HG03139 (cell line): ENCODE data around the gene KRT6C.
"Not testable (repeated sequence)": the region's sequence is repeated elsewhere in the genome, so short reads cannot be mapped to it uniquely, and the experiment has no call there.

Experiments used
- ATAC-seq: cut with Tn5 transposase; IDR thresholded peaks from one replicate; pipeline ENCODE4 v1.9.1; 2021; ENCODE audit not compliant: unreplicated experiment

The KRT6C gene

GRCh38 chr12:52500574-52500973 lies 27.0 kb upstream of the KRT6C start:
- not testable (repeated sequence) for ATAC-seq

GRCh38 chr12:52499806-52500560 lies 26.4 kb upstream of the KRT6C start:
- ATAC-seq, result no peak

DNA sequence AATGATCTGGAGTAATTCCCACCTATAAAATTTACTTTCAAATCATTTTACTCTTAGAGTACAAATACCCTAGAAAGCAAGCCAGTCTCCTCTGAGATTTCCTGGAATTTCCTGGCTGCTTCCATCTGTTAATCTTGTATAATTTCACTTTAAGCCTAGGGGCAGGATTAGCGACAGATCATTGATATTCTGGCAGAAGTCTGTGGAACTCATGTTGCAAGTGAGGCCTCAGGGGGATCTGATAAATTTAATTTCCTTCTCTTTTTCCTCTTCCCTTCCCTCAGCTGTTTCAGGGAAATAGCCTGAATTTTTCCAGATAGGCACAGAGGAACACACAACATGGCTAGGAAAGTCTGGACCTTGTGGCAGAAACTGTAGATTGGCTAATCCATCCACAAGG lies 25.3 kb upstream of the KRT6C start:
- no peak for ATAC-seq

GRCh38 chr12:52497975-52498374 lies 24.4 kb upstream of the KRT6C start:
- ATAC-seq, result no peak

DNA sequence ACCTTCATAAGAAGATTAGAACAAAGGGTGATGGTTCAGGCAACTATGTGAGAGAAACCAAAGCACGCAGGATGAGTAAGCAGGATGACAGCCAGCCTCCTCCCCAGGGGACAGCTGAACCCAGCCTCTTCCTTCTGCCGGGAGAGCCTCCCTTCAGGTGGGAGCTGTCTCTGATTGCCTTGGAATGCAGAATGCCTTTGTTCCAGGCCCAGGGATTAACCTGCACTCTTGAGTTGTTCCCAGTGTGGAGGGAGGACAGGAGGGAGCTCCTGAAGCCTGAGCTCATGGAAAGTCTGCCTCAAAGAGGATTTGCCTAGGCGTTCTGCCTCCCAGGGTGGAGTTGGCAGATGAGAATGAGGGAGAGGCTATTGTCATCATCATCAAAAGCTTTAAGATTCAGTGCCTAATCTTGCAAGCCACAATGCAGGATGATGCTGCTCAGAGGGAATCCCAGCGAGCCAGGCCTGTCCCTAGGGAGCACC lies 23.0 kb upstream of the KRT6C start:
- no peak for ATAC-seq

GRCh38 chr12:52496054-52496453 lies 22.4 kb upstream of the KRT6C start:
- ATAC-seq, result no peak

- no peak for ATAC-seq
Observed at GRCh38 chr12:52495389-52495788, 21.8 kb upstream of the KRT6C start.

GRCh38 chr12:52494518-52494917 lies 20.9 kb upstream of the KRT6C start:
- no peak for ATAC-seq

DNA sequence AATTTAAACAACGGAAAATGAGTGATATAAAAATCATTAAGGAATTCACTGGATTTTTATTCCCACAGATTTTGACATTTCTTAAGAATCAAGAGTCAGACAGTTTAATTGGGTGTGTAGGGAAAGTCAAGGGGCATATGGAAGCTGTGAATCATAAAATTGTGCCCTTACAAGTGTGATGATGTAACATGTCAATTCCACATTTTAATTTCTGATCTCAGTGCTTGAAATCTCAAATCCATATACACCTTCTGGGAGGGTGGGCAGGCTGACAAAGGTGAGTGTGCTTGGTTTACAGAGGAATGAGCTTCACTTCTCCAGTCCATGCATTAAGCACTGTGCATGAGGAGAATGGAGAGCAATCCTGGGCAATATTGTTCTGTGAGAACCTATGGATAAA lies 20.5 kb upstream of the KRT6C start:
- no peak for ATAC-seq

- ATAC-seq, result no peak
Observed at GRCh38 chr12:52493172-52493571, 19.6 kb upstream of the KRT6C start, which contains the start of gene KRT6A. Gene KRT6A, minus strand, starts transcription at chr12:52493257. Its CDS starts 69 bp downstream, at chr12:52493188.

DNA sequence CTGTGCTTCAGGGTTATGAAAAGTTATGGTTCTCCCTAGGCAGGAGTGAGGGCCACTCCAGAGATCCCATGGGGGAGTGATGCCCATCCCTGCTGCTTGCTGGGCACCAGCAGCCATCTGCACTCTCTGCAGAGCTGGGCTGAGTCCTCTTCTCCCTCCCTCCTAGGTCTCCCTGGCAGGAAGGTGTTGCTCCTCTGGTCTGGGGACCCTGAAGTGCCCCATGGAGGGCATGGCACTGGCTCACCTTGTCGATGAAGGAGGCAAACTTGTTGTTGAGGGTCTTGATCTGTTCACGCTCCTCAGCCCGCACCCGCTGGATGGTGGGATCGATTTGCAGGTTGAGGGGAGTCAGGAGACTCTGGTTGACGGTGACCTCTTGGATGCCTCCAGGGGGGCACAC lies 18.8 kb upstream of the KRT6C start:
- ATAC-seq, result not testable (repeated sequence)

DNA sequence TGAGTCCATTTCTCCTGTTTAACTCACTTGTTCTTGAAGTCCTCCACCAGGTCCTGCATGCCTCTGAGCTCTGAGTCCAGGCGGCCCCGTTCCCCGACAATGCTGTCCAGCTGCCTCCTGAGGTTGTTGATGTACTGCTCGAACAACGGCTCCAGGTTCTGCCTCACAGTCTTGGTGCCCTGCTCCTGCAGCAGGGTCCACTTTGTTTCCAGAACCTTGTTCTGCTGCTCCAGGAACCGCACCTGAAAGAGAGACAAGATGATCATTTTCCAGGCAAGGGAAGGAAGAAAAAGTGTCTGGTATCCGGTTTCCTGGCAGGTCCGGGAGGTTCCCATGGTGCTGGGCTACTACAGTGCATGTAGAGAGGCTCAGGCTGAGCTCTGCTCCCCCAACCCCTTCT lies 17.9 kb upstream of the KRT6C start:
- ATAC-seq, result not testable (repeated sequence)

GRCh38 chr12:52488736-52489135 lies 15.1 kb upstream of the KRT6C start:
- ATAC-seq, result no peak

DNA sequence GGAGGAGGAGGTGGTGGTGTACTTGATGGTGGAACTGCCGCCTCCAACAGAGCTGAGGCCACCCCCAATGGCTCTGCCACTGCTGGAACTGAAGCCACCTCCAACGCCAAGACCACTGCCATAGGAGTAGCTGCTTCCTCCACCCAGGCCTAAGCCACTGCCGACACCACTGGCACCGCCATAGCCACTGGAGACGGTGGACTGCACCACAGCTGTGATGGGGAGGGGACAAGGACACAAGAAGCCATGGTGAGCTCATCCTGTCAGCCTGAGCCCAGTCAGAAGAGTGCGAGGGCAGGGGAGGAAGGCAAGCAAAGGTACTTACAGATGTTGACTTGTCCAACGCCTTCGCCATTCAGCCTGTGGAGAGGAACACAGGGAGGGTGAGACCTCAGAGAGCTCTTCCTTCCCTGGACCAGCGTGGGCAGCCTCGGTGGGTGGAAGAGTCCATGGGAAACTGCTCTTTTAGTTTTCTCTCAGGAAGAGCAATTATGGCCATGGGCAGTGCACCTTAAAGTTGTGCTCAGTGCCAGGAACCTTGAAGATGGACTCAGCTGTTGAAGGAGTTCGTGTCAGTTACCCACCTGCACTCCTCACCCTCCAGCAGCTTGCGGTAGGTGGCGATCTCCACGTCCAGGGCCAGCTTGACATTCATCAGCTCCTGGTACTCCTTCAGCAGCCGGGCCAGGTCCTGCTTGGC lies 14.3 kb upstream of the KRT6C start:
- not testable (repeated sequence) for ATAC-seq

DNA sequence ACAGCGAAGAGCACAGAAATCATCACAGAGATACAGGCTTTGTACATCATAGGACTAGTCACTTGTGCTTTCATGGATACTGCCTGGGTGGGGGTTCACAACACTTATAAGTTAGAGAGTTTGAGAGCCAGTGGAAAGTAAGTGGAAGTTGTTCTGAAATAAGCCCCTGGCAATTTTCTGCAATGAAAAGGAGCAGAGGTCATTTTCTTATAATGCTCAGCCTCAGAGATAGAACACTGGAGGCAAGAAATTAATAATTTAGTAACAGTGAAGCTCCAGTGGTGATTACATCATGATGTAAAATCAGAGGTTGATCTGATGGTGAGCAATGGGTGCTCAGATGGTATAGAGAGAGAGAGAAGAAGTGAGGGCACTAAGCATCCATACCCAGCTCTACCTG lies 13.6 kb upstream of the KRT6C start:
- ATAC-seq, result no peak

- ATAC-seq, result no peak
Observed at GRCh38 chr12:52486166-52487105, 12.8 kb upstream of the KRT6C start.

- ATAC-seq, result no peak
Observed at GRCh38 chr12:52480073-52480472, 6.5 kb upstream of the KRT6C start.

- ATAC-seq, result no peak
Observed at GRCh38 chr12:52477651-52478050, 4.0 kb upstream of the KRT6C start.

DNA sequence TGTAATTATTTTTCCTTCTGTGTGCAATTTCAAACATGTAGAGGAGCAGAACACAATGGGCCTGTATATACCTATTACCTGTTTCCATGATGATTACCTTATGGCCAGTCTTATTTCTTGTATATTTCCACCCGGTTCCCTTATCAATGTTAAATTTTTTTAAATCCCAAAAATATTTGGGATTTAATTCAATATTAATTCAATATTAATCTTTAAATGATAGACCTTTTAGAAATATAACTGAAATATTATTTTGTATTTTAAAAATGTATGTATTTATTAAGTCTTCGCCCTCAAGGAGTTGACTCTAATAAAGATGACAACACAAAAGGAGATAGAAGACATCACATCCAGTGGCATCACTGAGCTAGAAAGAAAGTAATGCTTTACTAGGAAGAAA lies 607 bp upstream of the KRT6C start:
- no peak for ATAC-seq

- ATAC-seq, result no peak
Observed at GRCh38 chr12:52469853-52470252, 3.8 kb downstream of the KRT6C start.

DNA sequence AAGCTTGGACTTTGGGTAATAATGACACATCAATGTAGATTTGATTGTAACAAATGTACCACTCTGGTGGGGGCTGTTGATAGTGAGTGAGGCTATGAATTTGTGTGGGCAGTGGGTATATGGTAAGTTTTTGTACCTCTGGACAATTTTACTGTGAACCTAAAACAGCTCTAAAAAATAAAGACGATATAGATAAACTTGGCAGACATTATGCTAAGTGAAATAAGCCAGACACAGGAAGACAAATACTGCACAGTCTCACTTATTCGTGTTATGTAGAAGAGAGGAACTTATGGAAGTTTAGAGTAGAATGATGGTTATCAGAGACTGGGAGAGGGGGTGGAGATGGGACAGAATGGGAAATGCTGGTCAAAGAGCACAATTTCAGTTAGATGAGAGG lies 8.7 kb downstream of the KRT6C start:
- no peak for ATAC-seq
